PC-9 (cell line): Measurements from ENCODE around the gene FRZB. TPM values are rescaled to one million over a fixed set of nuclear protein-coding genes. Genes with fewer than 3 reads are reported as not detected.

ENCODE experiments used
- BruUV-seq: library from RNA; stranded (reverse); fragments of 400-500 nt; replicated peaks from 2 replicates; lab custom pipeline; 2021; lab: Mats Ljungman, UMichigan
- CTCF ChIA-PET: fragments of 300-600 bp; sonication (Branson Sonifier 250); formaldehyde crosslinking; loops from one replicate; lab custom pipeline; 2022; ENCODE audit warnings: antibody characterized with exemption; lab: Charles Lee
- POLR2A ChIA-PET: fragments of 300-600 bp; sonication (Branson Sonifier 250); formaldehyde crosslinking; loops from one replicate; lab custom pipeline; 2022; ENCODE audit warnings: antibody characterized with exemption; ENCODE audit not compliant: unreplicated experiment; lab: Charles Lee
- DNase-seq, 2 experiments: peaks; one replicate each; pipeline versions ENCODE4 v3.0.0 to v3.0.0-alpha.2; 2015 to 2022; ENCODE audit warnings: mixed read lengths in 1 of 2
- H2AFZ ChIP-seq: fragments of 200-600 bp; sonication (generic); 2 replicates; pipeline ENCODE4 v1.8.1; 2017; ENCODE audit warnings: antibody characterized with exemption
- H3F3A ChIP-seq: fragments of 200-600 bp; sonication (generic); 2 replicates; pipeline ENCODE4 v1.8.1; 2017; ENCODE audit warnings: antibody characterized with exemption, mild to moderate bottlenecking, low read depth; ENCODE audit not compliant: insufficient read depth
- H3K27ac ChIP-seq: fragments of 200-600 bp; sonication (generic); 2 replicates; pipeline ENCODE4 v1.6.1; 2016; ENCODE audit warnings: mixed run types
- H3K27me3 ChIP-seq: fragments of 200-600 bp; sonication (generic); 2 replicates; pipeline ENCODE4 v1.6.1; 2016; ENCODE audit warnings: low read depth, mixed run types; ENCODE audit not compliant: insufficient read depth
- H3K36me3 ChIP-seq: fragments of 200-600 bp; sonication (generic); 2 replicates; pipeline ENCODE4 v1.6.1; 2016; ENCODE audit warnings: low read depth, mixed run types
- H3K4me1 ChIP-seq: fragments of 200-600 bp; sonication (generic); replicated peaks from 2 replicates; pipeline ENCODE4 v1.6.1; 2016; ENCODE audit warnings: mixed run types; ENCODE audit not compliant: insufficient read depth
- H3K4me2 ChIP-seq: fragments of 200-600 bp; sonication (generic); 2 replicates; pipeline ENCODE4 v1.6.1; 2017; ENCODE audit warnings: mixed run types
- H3K4me3 ChIP-seq: fragments of 200-600 bp; sonication (generic); 2 replicates; pipeline ENCODE4 v1.6.1; 2016; ENCODE audit warnings: mixed run types
- H3K79me2 ChIP-seq: fragments of 200-600 bp; sonication (generic); 2 replicates; pipeline ENCODE4 v1.6.1; 2017; ENCODE audit warnings: low read depth, mixed run types
- H3K9me2 ChIP-seq: fragments of 200-600 bp; sonication (generic); 2 replicates; pipeline ENCODE4 v1.8.1; 2017; ENCODE audit warnings: mild to moderate bottlenecking; ENCODE audit not compliant: insufficient read depth
- H3K9me3 ChIP-seq: fragments of 200-600 bp; sonication (generic); 2 replicates; pipeline ENCODE4 v1.8.1; 2016; ENCODE audit warnings: low read depth; ENCODE audit not compliant: insufficient read depth
- H4K20me1 ChIP-seq: fragments of 200-600 bp; sonication (generic); 2 replicates; pipeline ENCODE4 v1.8.1; 2017; ENCODE audit not compliant: insufficient read depth
- CTCF ChIP-seq: fragments of 200-600 bp; sonication (generic); conservative IDR thresholded peaks from 2 replicates; pipeline ENCODE4 v1.6.1; 2017; ENCODE audit warnings: mixed run types, antibody characterized with exemption, mild to moderate bottlenecking, moderate library complexity
- EZH2 ChIP-seq: fragments of 200-600 bp; sonication (generic); IDR thresholded peaks from 2 replicates; pipeline ENCODE4 v1.8.0; 2017; ENCODE audit warnings: antibody characterized with exemption, low read depth
- intact Hi-C: fragments of 100-400 bp; cut with micrococcal nuclease; formaldehyde crosslinking; loops from one replicate; pipeline ENCODE4 v1.10.0; 2022; ENCODE audit not compliant: unreplicated experiment
- total RNA-seq: library from RNA; stranded (reverse); gene quantifications from 2 replicates; pipeline ENCODE4 v1.2.3, GENCODE V29; 2021

The FRZB gene
- total RNA-seq, 1 experiment from 2014 or later = 0.15 TPM

DNA sequence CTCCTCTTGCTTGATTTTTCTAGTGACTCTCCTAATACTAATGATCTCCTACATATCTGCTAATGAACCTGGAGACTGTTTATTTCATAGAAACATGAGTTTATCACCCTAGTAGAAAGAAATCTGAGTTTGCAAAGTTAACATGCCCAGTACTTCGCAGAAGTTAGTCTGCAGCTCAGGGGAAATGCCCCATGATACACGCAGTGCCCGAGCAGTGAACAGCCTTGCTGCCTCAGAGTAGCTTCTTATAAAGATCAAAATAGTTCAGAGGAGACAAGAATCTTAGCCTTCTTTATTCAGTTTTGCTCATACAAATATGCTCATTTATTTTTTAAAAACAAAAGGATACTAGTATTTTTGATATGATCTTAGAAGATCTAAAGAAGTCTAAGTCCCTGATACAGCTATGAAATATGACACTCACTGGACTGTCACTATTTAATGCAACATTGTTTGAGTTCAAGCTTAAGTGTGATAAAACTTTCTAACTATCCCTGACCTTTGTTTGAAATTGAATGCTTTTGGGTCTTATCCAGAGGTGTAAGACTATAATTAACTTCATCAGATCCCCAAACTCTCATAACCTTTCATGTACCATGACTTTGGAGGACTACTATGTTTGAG lies 20.5 kb downstream of the FRZB start:
- H3K27me3 ChIP-seq = no peaks in the 10 kb centered on the region
- no peak overlapping the region for H3K4me2 ChIP-seq
- ChIA-PET POLR2A (interaction anchor here (0.6 to 0.7 kb wide), 2 partner anchors 20 to 46 kb away, joined by 4 to 6 read pairs; no protein-coding TSS in a partner anchor), CTCF (no interaction called here)
- H3K36me3 ChIP-seq = no peaks in the 10 kb centered on the region
- TF ChIP-seq EZH2 (no peak), CTCF (0 out of 2 replicates have a peak, but pooled peaks have one; percentile 13)
- peaks cover 4% of the 10 kb centered on the region; the same call in 1 of the 2 replicates for H3K9me2 ChIP-seq
- H4K20me1 ChIP-seq = no peaks in the 10 kb centered on the region
- no peak overlapping the region for H3K4me3 ChIP-seq
- no peak overlapping the region for H2AFZ ChIP-seq
- H3K4me1 ChIP-seq = no peaks in the 10 kb centered on the region
- no TSS peak for BruUV-seq
- H3K79me2 ChIP-seq = no peaks in the 10 kb centered on the region
- no peaks in the 10 kb centered on the region for H3K9me3 ChIP-seq
- intact Hi-C loops = no loop called here
- no peak overlapping the region for H3K27ac ChIP-seq
- no peak for DNase-seq
- no peaks in the 10 kb centered on the region for H3F3A ChIP-seq

- TF ChIP-seq CTCF = no peak
- no peak for TF ChIP-seq EZH2
- no peak overlapping the region for H3K4me2 ChIP-seq
- ChIA-PET POLR2A (no interaction called here), CTCF (no interaction called here)
- peaks cover 1% of the 10 kb centered on the region; the same call in 1 of the 2 replicates for H3K9me2 ChIP-seq
- intact Hi-C loops = no loop called here
- no peak overlapping the region for H3K4me3 ChIP-seq
- no peaks in the 10 kb centered on the region for H3K4me1 ChIP-seq
- no peaks in the 10 kb centered on the region for H3K79me2 ChIP-seq
- H3K9me3 ChIP-seq = no peaks in the 10 kb centered on the region
- H2AFZ ChIP-seq = no peak overlapping the region
- DNase-seq = no peak
- no peaks in the 10 kb centered on the region for H3K27me3 ChIP-seq
- H3K27ac ChIP-seq = no peak overlapping the region
- no peaks in the 10 kb centered on the region for H3F3A ChIP-seq
- no peaks in the 10 kb centered on the region for H3K36me3 ChIP-seq
- BruUV-seq = no TSS peak
- H4K20me1 ChIP-seq = no peaks in the 10 kb centered on the region
These were observed 30.0 kb downstream of the FRZB start for GRCh38 chr2:182836451-182836850.

- TF ChIP-seq CTCF (no peak), EZH2 (no peak)
- Histone ChIP-seq H3K4me2 (no peak overlapping the region), H3K9me2 (no peaks in the 10 kb centered on the region), H3K27me3 (no peaks in the 10 kb centered on the region), H3K79me2 (no peaks in the 10 kb centered on the region), H3K4me3 (no peak overlapping the region), H3K9me3 (no peaks in the 10 kb centered on the region), H3K4me1 (no peaks in the 10 kb centered on the region), H3K27ac (no peak overlapping the region), H4K20me1 (no peaks in the 10 kb centered on the region), H3K36me3 (no peaks in the 10 kb centered on the region), H3F3A (no peaks in the 10 kb centered on the region), H2AFZ (no peak overlapping the region)
- no TSS peak for BruUV-seq
- ChIA-PET POLR2A (no interaction called here), CTCF (no interaction called here)
- DNase-seq = no peak
- intact Hi-C loops = no loop called here
These were observed 32.1 kb downstream of the FRZB start for GRCh38 chr2:182834293-182834692.
